Epithelial cell of proximal tubule (primary cell): Measurements from ENCODE around the gene ANKRD33B. TPM values are rescaled to one million over a fixed set of nuclear protein-coding genes. Genes with fewer than 3 reads are reported as not detected.
A peak's percentile ranks its signal among the peaks of the same experiment; 100 is the strongest.
"Not testable (repeated sequence)": the region's sequence is repeated elsewhere in the genome, so short reads cannot be mapped to it uniquely, and the experiment has no call there.

ENCODE experiments used
- DNase-seq: peaks from one replicate; pipeline ENCODE4 v3.0.0-alpha.2; 2011; ENCODE audit warnings: low read depth
- H3K4me3 ChIP-seq: 2 replicates; pipeline ENCODE4 v1.5.1; 2011; ENCODE audit warnings: low read depth, mild to moderate bottlenecking, low read length
- total RNA-seq: library from RNA; depleted of rRNA; stranded (reverse); fragments of >200 nt; gene quantifications from 2 replicates; pipeline ENCODE4 v1.2.3, GENCODE V29; 2015
- TF ChIP-seq, protein P1 (sequence below): conservative IDR thresholded peaks from 2 replicates; pipeline ENCODE4 v1.5.1; 2012; ENCODE audit warnings: low read depth, mild to moderate bottlenecking, low read length

ANKRD33B gene
- 2.3 and 3.9 TPM in 2 replicates for total RNA-seq

- DNase-seq: no peak
- TF ChIP-seq, protein P1, sequence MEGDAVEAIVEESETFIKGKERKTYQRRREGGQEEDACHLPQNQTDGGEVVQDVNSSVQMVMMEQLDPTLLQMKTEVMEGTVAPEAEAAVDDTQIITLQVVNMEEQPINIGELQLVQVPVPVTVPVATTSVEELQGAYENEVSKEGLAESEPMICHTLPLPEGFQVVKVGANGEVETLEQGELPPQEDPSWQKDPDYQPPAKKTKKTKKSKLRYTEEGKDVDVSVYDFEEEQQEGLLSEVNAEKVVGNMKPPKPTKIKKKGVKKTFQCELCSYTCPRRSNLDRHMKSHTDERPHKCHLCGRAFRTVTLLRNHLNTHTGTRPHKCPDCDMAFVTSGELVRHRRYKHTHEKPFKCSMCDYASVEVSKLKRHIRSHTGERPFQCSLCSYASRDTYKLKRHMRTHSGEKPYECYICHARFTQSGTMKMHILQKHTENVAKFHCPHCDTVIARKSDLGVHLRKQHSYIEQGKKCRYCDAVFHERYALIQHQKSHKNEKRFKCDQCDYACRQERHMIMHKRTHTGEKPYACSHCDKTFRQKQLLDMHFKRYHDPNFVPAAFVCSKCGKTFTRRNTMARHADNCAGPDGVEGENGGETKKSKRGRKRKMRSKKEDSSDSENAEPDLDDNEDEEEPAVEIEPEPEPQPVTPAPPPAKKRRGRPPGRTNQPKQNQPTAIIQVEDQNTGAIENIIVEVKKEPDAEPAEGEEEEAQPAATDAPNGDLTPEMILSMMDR: no peak
- H3K4me3 ChIP-seq: peak within 1 kb of the TSS; percentile 83
Observed at GRCh38 chr5:10563945-10564837, at the start of gene ANKRD33B. ANKRD33B (plus strand) TSS chr5:10564070; CDS start chr5:10564468, 398 bp downstream.

DNA sequence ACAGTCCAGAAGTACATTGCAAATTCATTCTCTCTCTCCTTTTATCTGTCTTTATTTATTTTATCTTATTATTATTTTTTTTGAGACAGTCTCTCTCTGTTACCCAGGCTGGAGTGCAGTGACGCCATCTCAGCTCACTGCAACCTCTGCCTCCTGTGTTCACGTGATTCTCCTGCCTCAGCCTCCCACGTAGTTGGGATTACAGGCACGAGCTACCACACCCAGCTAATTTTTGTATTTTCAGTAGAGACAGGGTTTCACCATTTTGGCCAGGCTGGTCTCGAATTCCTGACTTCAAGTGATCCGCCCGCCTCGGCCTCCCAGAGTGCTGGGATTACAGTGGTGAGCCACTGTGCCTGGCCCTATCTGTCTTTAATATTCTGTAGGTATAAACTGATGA is 49.3 kb upstream of the ANKRD33B start:
- not testable (repeated sequence) for H3K4me3 ChIP-seq

DNA sequence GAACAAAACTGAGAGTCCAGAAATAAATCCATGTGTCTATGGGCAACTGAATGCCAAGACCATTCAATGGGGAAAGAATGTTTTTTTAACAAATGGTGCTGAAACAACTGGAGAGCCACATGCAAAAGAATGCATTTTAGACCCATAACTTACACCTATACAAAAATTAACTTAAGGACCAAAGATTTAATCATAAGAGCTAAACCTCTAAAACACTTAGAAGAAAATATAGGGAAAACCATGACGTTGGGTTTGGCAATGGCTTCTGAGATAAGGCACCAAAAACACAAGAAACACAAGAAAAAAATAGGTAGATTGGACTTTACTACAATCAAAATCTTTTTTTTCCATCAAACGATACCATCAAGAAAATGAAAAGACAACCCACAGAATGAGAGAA is 48.4 kb upstream of the ANKRD33B start:
- DNase-seq: no peak
- TF ChIP-seq, protein P1: no peak
- no peak overlapping the region for H3K4me3 ChIP-seq

More for the DNA sequence above, 49.3 kb upstream of the ANKRD33B start:
- DNase-seq: not testable (repeated sequence)

DNA sequence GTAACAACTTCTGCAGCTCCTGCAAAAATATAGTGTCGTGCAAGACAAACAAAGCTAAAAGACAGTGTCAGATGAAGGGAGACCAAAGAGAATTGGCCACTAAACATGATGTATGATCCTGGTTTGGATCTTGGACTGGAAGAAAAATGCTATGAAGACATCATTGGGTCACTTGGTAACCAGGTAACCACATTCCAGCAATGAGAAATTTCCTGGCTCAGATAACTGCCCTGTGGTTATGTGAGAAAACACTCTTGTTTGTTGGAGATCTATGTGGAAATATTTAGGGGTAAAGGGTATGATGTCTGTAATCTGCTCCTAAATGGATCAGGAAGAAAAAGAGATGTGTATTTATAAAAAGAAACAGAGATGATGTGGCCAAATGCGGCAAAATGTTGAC is 45.5 kb upstream of the ANKRD33B start:
- peak; percentile 66 for DNase-seq
- H3K4me3 ChIP-seq: no peak overlapping the region

GRCh38 chr5:10519729-10520128 is 44.1 kb upstream of the ANKRD33B start:
- H3K4me3 ChIP-seq: no peak overlapping the region
- DNase-seq: no peak
- TF ChIP-seq, protein P1: no peak

More for the DNA sequence above, 45.5 kb upstream of the ANKRD33B start:
- TF ChIP-seq, protein P1: no peak

- no peak overlapping the region for H3K4me3 ChIP-seq
- TF ChIP-seq, protein P1: no peak
- DNase-seq: no peak
Observed at GRCh38 chr5:10520706-10521105, 43.2 kb upstream of the ANKRD33B start.

- no peak for DNase-seq
- H3K4me3 ChIP-seq: no peak overlapping the region
- TF ChIP-seq, protein P1: peak; percentile 58
Observed at GRCh38 chr5:10521466-10522223, 42.2 kb upstream of the ANKRD33B start.
